SU-DHL-6 (cell line): ENCODE data around the gene TPD52L2.

ENCODE experiments used
- H2AFZ ChIP-seq: fragments of 200-600 bp; sonication (generic); 2 replicates; pipeline ENCODE4 v1.6.1; 2014; ENCODE audit warnings: low read depth, mild to moderate bottlenecking, moderate library complexity, mixed read lengths, antibody characterized with exemption, low read length; ENCODE audit not compliant: severe bottlenecking
- H3F3A ChIP-seq: fragments of 200-600 bp; shearing (Covaris generic); 2 replicates; pipeline ENCODE4 v1.6.0; 2016; ENCODE audit warnings: antibody characterized with exemption, mild to moderate bottlenecking; ENCODE audit not compliant: insufficient read depth
- H3K27ac ChIP-seq: fragments of 200-600 bp; sonication (generic); 2 replicates; pipeline ENCODE4 v1.5.1; 2016; ENCODE audit warnings: low read depth, mild to moderate bottlenecking, low read length, moderate library complexity, mixed read lengths
- H3K27me3 ChIP-seq: fragments of 200-600 bp; sonication (generic), shearing (Covaris generic); 2 replicates; pipeline ENCODE4 v1.6.0; 2014; ENCODE audit warnings: mild to moderate bottlenecking, low read length
- H3K36me3 ChIP-seq: fragments of 200-600 bp; sonication (generic); 2 replicates; pipeline ENCODE4 v1.6.1; 2014; ENCODE audit warnings: mild to moderate bottlenecking, low read length, mixed read lengths
- H3K4me2 ChIP-seq: fragments of 300-600, 200-600 bp; shearing (Covaris generic), sonication (generic); 2 replicates; pipeline ENCODE4 v1.6.0; 2014; ENCODE audit warnings: low read length, low read depth, mild to moderate bottlenecking; ENCODE audit not compliant: poor library complexity, severe bottlenecking
- H3K4me3 ChIP-seq: fragments of 200-600 bp; sonication (generic); 2 replicates; pipeline ENCODE4 v1.5.1; 2014; ENCODE audit warnings: antibody characterized with exemption, low read length, mild to moderate bottlenecking, mixed read lengths; ENCODE audit not compliant: insufficient read depth, poor library complexity, severe bottlenecking
- H3K79me2 ChIP-seq: fragments of 200-600 bp; sonication (generic); 2 replicates; pipeline ENCODE4 v1.6.1; 2014; ENCODE audit warnings: mild to moderate bottlenecking, low read length, moderate library complexity; ENCODE audit not compliant: insufficient read depth
- H3K9ac ChIP-seq: fragments of 200-600 bp; sonication (generic); 2 replicates; pipeline ENCODE4 v1.7.0; 2014; ENCODE audit warnings: mild to moderate bottlenecking, low read length
- H3K9me2 ChIP-seq: fragments of 200-600 bp; sonication (generic); replicated peaks from 2 replicates; pipeline ENCODE4 v1.6.1; 2014; ENCODE audit warnings: low read length; ENCODE audit not compliant: insufficient read depth
- H3K9me3 ChIP-seq: fragments of 200-600 bp; sonication (generic); 2 replicates; pipeline ENCODE4 v1.6.1; 2014; ENCODE audit warnings: low read length, mixed read lengths; ENCODE audit not compliant: insufficient read depth
- H4K20me1 ChIP-seq: fragments of 200-600 bp; sonication (generic); 2 replicates; pipeline ENCODE4 v1.6.1; 2014; ENCODE audit warnings: low read depth, mild to moderate bottlenecking, antibody characterized with exemption, low read length, moderate library complexity, mixed read lengths
- CTCF ChIP-seq: fragments of 200-600 bp; sonication (generic); IDR thresholded peaks from one replicate; pipeline ENCODE4 v1.5.1; 2017; ENCODE audit warnings: antibody characterized with exemption, mild to moderate bottlenecking, low read length, moderate library complexity; ENCODE audit not compliant: insufficient read depth, poor library complexity, severe bottlenecking
- EZH2phosphoT487 ChIP-seq: fragments of 200-600 bp; sonication (generic), shearing (Covaris generic); conservative IDR thresholded peaks from 2 replicates; pipeline ENCODE4 v1.6.1; 2018; ENCODE audit warnings: mild to moderate bottlenecking, antibody characterized with exemption, low read length, moderate library complexity, mixed read lengths

TPD52L2 gene

GRCh38 chr20:63840405-63840828 lies 24.7 kb upstream of the TPD52L2 start:
- Histone ChIP-seq H3K9me3 (no peaks in the 10 kb centered on the region), H4K20me1 (no peaks in the 10 kb centered on the region), H2AFZ (no peak overlapping the region), H3K9me2 (no peaks in the 10 kb centered on the region), H3K4me3 (no peak overlapping the region), H3K36me3 (no peaks in the 10 kb centered on the region), H3K27me3 (no peaks in the 10 kb centered on the region), H3K79me2 (no peaks in the 10 kb centered on the region), H3K27ac (no peak overlapping the region), H3K9ac (no peak overlapping the region), H3F3A (no peaks in the 10 kb centered on the region), H3K4me2 (no peak overlapping the region)
- no peak for TF ChIP-seq EZH2phosphoT487
- no peak for TF ChIP-seq CTCF

GRCh38 chr20:63842258-63842657 lies 22.8 kb upstream of the TPD52L2 start:
- Histone ChIP-seq H3K4me3 (no peak overlapping the region), H3K4me2 (no peak overlapping the region), H4K20me1 (no peaks in the 10 kb centered on the region), H3F3A (no peaks in the 10 kb centered on the region), H3K36me3 (no peaks in the 10 kb centered on the region), H2AFZ (no peak overlapping the region), H3K9me2 (no peaks in the 10 kb centered on the region), H3K27me3 (no peaks in the 10 kb centered on the region), H3K9ac (no peak overlapping the region), H3K27ac (no peak overlapping the region), H3K79me2 (no peaks in the 10 kb centered on the region), H3K9me3 (no peaks in the 10 kb centered on the region)
- no peak for TF ChIP-seq EZH2phosphoT487
- no peak for TF ChIP-seq CTCF

- Histone ChIP-seq H3K4me3 (no peak overlapping the region), H3K27ac (no peak overlapping the region), H3F3A (no peaks in the 10 kb centered on the region), H2AFZ (no peak overlapping the region), H3K9me3 (no peaks in the 10 kb centered on the region), H3K9ac (no peak overlapping the region), H4K20me1 (no peaks in the 10 kb centered on the region), H3K27me3 (no peaks in the 10 kb centered on the region), H3K4me2 (no peak overlapping the region), H3K79me2 (no peaks in the 10 kb centered on the region), H3K36me3 (no peaks in the 10 kb centered on the region), H3K9me2 (no peaks in the 10 kb centered on the region)
- TF ChIP-seq CTCF: no peak
- TF ChIP-seq EZH2phosphoT487: no peak
Observed at GRCh38 chr20:63843222-63843621, 21.8 kb upstream of the TPD52L2 start.
